NCI-H2107 treated with DMSO at 0.1 percent for 48 hours (cell line): ENCODE measurements around the gene SOAT2.
A peak's percentile ranks its signal among the peaks of the same experiment; 100 is the strongest.
"Not testable (repeated sequence)": the region's sequence is repeated elsewhere in the genome, so short reads cannot be mapped to it uniquely, and the experiment has no call there.

ENCODE experiments used
- DNase-seq: peaks from one replicate; lab custom pipeline; 2025; ENCODE audit not compliant: unreplicated experiment; lab: John Stamatoyannopoulos, UW

Gene SOAT2

DNA sequence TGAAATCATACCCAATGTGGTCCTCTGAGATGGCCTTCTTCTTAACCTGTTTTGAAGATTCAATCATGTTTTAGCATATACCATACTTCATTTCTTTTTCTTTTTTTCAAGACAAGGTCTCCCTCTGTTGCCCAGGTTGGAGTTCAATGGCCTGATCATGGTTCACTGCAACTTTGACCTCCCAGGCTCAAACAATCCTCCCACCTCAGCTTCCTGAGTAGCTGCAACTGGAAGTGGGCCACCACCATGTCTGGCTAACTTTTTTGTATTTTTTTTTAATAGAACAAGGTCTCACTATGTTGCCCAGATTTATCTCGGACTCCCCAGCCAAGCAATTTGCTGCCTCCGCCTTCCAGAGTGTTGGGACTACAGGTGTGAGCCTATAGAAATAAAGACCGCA lies 30.4 kb downstream of the SOAT2 start:
- DNase-seq: no peak

DNA sequence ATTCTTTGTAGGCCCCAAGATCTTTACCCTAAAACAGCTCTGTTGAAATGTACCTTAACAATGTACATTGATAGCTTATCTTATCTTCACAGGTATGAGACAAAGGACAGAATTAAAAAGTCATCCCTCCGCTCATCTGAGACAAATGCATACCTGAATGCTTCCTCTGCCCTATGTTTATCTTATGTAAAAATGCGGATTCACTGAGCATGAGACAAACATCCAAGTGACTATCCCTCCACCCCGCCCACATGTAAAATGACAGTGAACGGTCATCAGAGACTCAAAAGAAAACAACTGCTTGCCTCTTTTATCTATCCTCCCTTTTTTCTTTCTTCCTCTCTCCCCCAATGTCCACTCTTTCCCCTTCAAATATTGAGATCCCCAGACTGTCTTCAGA lies 40.1 kb downstream of the SOAT2 start:
- DNase-seq: no peak

DNA sequence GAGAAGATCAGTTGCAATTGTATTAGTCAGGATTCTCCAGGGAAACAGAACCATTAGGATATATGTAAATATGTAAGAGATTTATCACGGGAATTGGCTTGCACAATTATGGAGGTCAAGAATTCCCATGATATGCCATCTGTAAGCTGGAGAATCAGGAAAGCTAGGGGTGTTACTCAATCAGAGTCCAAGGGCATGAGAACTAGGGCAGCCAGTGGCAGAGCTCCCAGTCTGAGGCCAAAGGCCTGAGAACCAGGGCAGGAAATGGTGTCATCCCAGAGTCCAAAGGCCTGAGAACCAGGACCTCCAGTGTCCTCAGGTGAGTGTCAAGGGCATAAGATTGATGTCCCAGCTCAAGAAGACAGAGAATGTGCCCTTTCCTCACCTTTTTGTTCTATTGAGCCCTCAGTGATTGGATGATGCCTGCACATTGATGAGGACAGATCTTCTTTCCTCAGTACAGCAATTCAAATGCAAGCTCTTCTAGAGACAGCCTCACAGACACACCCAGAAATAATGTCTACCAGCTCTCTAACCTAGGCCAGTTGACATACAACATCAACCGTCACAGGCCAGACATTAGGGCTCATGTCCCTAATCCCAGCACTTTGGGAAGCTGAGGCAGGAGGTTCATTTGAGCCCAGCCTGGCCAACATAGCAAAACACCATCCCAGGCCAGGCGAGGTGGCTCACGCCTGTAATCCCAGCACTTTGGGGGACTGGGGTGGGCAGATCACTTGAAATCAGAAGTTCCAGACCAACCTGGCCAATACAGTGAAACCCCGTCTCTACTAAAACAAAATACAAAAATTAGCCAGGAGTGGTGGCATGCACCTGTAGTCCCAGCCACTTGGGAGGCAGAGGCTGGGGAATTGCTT lies 42.3 kb downstream of the SOAT2 start:
- DNase-seq: no peak

DNA sequence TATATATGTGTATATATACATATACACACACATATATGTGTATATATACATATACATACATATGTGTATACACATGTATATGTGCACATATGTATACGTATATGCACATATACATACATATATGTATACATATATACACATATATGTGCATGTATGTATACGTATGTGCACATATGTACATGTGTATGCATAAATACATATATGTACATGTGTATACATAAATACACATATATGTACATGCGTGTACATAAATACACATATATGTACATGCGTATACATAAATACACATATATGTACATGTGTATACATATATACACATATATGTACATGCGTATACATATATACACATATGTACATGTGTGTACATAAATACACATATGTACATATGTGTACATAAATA lies 43.9 kb downstream of the SOAT2 start:
- DNase-seq: no peak

DNA sequence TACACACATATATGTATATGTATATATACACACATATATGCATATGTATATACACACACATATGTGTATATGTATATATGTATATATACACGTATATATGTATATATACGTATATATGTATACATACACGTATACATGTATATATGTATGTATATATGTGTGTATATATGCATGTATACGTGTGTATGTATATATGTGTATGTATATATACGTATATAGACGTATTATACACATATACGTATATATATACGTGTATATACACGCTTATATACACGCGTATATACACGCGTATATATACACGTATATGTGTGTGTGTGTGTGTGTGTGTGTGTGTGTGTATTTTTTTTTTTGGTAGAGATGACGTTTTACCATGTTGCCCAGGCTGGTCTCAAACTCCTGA lies 44.4 kb downstream of the SOAT2 start:
- DNase-seq: no peak

DNA sequence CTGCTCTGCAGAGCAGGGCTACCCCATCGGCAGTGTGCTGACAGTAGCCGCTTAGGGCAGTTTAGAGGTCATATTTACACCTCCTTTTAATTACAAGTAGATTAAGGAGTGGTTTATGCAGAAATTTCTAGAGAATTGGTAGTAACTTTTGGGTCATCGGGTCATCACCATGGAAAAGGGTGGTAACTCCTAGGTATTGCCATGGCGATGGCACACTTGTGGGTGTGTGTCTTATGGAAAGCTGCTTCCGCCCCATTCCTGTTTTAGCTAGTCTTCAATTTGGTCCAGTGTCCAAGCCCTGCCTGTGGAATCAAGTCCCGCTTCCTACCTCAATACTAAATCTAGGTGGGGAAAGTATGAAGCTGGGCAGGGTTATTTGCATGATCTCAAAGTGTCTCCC lies 47.8 kb downstream of the SOAT2 start:
- no peak for DNase-seq

DNA sequence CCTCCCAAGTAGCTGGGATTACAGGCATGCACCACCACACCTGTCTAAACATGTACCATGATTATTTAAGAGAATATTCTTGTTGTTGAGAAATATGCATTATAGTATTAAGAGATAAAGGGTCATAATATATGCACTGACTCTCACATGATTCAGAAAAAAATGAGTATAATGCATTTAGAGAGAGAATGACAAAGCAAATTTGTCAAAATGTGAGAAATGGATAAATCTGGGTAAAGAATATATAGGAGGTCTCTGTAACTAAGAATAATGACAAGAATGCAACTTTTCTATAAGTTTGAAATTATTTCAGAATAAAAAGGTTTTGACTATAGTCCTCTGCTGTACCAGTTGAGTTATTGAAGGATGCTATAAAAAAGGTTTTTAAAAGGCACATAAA lies 49.1 kb downstream of the SOAT2 start:
- no peak for DNase-seq

DNA sequence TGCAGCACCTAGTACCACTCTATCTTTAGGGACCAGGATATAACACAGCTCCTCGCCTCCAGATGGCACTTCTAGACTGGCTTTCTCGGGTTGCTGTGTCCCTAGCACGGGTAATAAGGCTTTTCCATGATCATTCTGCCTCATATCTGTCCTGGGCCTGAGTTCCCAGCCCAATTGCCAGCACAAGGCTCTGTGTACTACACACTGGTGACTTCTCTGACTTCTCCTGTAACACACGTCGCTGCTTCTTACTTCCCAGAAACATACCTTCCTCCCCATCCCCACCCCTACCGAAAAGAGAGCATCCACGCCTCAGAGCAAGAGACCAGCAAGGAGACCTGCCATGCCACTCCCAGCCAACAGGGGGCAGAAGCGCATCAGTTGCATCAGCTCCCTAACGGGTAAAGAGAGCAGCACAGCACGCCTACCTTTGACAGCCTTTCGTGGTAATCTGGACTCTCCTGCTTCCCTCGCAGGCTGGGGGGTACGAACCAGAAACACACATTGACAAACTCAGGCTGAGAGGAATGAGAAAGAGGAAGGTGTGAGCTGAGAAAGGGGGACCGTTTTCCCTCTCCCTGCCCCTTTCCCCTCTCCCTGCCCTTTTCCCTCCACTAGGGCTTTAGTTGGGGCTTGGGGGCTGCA lies 56.0 kb downstream of the SOAT2 start:
- peak; percentile 80 for DNase-seq

DNA sequence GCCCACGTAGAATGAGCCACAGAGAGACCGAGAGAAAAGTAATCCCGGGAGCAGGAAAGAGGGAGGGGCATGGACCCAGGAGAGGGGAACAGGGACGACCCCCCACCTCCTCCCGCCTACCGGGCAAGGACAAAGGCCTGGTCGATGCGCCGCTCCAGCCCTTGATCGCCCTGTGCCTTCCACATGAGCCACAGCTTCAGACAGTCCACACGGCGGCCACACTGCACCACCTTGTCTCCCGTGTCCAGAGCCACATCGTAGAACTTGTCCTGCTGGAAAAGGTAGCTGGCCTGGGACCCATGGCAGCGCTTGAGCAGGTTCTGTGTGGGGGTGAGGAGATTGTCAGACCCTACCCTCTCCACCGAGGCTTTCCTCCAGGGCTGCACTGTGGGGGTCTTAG lies 56.7 kb downstream of the SOAT2 start:
- DNase-seq: no peak

DNA sequence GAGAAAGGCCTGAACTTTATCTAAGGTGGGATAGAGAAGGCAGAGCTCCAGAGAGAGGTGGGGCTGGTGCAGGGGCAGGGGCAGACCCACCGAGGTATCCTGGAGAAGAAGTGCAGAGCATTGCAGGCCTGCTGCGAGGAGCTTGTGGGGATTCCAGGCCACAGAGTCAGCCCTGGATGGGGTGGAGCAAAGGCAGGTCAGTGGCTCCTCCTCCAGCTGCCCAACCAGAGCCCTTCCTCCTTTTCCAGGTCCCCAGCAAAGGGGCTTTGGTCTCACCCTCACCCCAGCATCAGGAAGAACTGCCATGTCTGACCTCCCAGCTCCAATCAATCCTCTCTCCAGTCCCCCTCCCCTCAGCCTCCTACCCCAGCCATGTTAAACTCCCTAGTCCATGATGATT lies 57.4 kb downstream of the SOAT2 start:
- DNase-seq: no peak

DNA sequence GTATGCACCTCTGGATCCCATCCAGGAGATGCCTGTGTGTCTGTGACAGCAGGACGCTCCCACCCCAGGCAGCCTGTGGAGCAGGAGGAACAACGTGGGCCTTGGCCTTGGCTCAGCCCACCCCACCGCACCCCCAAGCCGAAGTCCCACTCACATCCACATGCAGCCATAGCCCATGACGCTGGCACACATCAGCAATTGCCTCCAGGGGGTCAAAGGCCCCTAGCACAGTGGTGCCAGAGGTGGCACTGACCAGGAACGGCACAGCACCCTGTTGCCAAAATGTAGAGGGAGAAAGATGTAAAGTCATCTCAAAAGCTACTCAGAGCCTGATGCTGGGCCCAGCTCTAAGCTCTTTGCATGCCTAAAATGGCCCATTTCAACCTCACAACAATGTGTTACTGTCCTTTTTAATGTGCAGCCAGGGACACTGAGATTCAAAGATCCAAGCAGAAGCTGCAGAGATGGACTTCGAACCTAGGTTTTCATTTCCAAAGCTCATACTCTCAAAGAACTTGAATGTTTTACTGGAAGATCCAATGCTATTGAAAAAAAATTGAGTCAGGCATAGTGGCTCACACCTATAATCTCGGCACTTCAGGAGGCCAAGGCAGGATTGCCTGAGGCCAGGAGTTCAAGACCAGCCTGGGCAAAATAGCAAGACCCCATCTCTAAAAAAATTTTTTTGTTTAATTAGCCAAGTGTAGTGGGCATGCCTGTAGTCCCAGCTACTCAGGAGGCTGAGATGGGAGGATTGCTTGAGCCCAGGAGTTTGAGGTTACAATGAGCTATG lies 58.0 kb downstream of the SOAT2 start:
- no peak for DNase-seq

DNA sequence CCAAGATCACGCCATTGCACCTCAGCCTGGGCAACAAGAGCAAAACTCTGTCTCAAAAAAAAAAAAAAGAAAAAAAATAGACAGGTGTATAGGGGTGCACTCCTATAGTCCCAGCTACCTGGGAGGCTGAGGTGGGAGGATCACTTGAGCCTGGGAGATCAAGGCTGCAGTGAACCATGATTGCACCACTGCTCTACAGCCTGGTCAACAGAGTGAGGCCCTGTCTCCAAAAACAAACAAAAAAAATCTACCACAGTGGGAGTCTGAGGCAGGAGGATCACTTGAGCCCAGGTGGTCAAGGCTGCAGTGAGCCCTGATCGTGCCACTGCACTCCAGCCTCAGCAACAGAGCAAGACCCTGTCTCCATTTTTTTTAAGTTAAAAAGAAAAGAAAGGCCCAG lies 59.7 kb downstream of the SOAT2 start:
- DNase-seq: not testable (repeated sequence)

DNA sequence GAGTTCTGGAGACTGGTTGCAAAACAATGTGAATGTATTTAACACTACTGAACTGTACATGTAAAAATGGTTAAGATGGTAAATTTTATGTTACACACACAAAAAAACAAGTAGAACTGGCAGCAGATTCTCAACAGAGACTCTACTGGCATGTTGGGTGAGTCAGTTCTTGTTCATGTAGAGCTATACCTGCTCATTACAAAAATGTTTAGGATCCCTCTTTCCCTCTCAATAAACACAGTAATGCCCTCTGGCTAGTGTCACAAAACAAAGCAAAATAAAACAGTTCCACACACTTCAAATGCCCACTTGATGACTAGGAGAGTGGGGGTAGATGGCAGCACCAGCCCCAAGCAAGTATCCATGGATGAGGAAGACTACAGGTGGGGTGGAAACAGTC lies 63.6 kb downstream of the SOAT2 start:
- no peak for DNase-seq

DNA sequence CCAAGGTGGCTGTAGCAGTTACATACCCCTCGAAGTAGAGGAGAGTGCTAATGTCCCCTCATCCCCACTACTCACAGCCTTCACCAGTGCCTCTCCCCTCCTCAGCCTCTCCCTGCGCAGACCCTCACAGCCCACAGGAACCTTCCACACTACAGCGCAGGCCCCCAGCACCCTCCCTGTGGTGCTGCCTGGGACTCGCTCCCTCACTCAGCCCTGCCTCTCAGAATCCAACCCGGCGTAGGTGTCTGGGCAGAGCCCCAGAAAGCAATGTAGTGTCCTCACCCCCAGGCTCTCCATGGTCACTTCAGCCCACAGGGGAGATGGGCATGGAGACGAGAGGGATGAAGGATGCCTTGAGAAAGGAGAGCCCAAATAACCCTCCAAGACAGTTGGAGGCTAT lies 66.4 kb downstream of the SOAT2 start:
- no peak for DNase-seq

DNA sequence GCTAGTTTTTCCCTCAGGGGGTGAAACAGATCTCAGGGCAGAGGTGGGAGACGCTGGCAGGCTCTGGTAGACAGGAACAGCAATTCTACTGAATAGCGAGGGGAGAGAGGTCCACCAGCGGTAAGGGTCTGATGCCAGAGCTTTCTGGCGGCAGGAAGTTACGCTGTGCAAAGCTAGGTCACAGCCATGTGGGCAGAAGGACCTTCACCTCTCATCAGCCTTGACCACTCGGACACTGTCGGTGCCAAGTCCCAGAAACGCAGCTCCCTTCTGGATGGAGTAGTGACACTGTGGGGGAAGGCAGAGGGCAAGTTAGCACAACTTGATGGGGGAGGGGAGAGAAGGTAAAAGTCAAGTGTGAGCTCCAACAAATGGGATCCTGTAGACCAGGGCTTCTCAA lies 66.9 kb downstream of the SOAT2 start:
- DNase-seq: no peak

DNA sequence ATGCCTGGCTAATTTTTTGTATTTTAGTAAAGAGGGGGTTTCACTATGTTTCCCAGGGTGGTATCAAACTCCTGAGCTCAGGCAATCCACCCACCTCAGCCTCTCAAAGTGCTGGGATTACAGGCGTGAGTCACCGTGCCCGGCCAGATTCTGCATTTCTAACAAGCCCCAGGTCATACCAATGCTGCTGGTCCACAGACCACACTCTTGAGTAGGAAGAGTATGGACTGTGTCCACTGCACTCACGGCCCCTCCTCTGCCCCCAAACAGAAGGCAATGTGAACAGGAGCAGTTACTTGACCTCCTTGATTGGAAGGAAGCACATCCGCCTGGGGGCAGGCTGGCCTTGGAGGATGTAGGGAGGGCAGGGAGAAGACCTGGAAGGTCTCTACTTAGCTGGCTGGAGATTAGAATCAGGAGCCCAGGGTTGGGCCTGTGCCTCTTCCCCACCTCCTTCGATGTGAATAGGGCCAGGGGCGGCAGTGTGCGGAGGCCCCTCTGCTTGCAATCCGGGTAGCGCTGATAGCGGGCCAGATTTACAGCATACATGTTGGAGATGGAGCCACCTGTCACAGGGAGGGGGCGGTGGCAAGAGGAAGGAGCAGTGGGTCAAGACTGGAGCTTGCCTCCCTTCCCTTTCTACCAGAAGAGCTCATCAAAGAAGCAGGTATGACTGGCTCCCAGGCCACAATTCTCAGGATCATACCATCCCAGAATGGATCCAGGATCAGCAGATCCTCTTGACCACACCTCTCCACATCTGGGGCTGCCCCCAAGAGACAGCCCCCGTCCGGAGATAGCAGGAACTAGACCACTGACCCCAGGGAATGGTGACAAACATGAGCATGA lies 67.8 kb downstream of the SOAT2 start:
- DNase-seq: no peak

DNA sequence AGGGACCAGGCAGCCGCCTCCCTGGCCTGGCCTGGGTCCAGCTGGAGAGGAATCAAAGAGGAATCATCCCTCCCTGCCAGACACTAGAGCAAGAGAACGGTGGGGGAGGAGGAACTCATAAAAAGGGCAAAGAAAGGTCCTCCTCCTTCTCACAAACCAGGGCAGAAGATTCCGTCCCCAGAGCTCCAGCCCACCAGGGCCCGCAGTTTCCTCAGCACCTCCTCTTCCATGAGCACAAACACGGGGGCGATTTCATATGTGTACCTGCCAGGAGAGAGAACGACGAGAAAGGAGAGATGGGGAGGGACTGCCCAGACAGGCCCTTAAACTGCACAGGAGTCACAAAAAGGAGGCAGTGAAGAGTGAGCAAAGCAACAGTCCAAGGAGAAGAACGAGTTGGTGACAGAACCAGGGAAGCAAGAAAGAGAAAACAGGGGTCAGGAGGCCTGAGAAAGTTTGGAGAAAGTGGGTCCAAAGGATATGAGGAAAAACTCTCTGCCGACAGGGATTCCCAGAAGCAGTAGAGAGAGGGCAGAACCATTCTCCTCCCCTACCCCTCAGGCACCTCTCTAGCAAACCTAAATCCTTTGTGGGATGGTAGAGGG lies 68.5 kb downstream of the SOAT2 start:
- no peak for DNase-seq

DNA sequence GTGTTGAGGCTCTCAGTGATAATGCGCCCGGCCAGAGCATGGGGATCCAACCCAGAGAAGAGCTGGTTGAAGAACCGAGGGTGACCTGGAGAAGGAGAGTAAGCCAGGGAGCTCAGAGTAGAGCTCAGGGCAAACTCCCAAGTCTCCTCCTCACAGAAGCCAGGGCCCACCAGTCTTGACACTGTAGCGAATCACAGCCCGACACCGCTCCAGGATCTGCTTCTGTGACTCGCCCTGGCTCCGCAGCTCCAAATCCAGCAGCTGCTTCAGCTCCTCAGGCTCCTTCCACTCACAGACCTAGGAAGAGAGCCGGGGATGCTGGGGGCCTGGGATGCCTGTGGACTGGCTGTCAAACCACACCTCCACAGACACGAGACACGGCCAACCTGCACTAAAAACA lies 69.1 kb downstream of the SOAT2 start:
- DNase-seq: no peak

DNA sequence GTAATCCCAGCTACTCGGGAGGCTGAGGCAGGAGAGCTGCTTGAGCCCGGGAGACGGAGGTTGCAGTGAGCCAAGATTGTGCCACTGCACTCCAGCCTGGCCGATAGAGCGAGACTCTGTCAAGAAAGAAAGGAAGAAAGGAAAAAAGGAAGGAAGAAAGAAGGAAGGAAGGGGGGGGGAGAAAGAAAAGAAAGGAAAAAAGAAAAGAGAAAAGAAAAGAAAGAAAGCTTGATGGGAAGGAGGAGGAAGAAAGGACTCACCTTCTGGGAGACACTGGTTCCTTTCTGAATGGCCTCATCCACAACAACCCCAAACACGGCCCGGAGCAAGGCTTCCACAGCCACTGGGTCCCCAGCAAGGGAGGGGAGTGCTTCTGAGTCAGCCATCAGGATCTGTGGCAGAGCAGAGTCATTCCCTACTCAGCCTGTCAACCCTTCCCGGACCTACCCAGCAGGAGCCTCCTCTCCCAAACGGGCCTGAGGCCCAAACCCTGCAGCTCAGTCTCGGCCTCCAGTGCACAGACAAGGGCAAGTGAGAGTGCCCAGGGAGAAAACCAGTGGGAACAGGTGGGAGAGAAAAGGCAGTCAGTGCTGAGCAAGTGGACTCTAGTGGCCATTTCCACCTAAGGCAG lies 69.9 kb downstream of the SOAT2 start:
- DNase-seq: no peak
